GM10847 (cell line): ENCODE results near the gene USP40.

Experiments used
- POLR2A ChIP-seq: IDR thresholded peaks from 2 replicates; pipeline ENCODE4 v1.6.1; 2011; ENCODE audit not compliant: insufficient read length; ENCODE audit errors: extremely low read depth

Gene USP40

DNA sequence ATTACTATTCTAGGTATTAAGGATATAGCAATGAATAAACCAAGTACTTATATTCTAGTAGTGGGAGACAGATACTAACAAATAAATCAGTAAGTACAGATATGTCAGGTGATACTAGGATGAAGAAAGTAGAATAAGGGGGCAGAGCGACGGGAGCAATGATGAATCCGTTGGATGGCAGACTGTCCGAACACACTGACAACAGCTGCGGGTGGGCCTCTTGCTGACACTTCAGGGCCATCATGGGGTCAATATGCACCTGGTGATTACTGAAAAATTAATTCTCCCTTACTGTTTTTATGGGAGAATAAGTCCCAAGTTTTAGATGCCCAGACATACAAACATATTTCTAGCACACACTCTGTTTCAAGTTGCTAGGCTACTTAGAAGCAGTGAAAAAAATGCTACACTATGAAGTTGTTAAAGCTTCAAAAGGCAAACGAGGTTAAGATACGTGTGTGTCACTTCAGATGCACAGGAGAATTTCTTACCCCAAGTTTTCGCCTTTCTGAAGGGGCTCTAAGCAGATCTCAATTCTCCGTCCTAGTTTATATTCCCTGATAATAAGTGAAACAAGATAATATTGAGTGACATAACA lies 78.7 kb downstream of the USP40 start:
- no peak for TF ChIP-seq POLR2A

DNA sequence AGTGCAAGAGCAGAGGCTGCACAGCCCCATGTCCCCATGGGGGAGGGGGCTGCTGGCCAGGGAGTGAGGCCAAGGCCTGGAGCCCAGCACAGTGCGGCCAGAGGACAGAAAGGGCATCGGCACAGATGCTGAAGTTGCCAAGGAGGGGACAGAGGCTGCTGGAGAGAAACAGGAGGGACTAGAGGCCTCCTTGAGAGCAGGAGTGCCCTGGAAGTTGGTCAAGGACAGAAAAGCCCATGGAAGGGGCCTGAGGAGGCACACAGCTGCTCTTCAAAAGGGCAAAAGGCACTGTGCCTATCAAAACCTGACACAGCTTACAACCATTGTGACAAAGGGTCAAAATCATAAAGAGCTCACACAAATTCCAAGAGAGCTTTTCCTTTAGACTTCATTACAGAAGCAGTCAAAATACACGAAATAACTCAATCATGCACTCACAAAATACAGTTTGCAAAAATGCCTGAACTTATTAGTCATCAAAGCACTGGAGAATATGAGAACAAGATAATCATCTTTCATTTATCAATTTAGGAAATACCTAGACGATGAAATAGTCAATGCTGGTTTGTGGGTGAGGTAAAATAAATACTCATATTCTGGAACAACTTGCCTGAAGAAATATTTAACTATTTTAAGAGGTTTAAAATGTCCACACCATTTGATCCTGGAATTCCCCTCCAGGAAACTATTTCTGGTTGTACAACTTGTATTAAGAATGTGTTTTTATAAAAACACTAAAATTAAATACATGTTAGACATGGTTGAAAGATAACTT lies 79.6 kb downstream of the USP40 start:
- TF ChIP-seq POLR2A = no peak

DNA sequence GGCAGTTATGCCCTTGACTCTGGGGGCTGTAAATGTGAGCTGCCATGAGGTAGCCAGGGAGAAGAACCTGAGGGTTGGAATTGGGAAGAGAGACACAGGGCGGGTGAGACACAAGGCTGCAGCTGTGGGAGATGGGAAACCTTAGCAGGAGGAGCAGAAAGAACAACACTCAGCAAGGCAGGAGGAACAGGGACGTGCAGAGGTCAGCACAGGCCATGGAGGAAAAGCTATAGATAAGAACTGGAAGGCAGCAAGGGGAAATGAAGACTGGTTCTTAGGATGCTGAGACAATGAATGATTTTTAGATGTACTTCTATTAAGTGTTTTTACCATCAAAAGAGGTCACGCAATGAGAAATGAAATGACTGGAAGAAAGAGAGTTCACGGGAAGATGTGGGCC lies 80.2 kb downstream of the USP40 start:
- TF ChIP-seq POLR2A = no peak

DNA sequence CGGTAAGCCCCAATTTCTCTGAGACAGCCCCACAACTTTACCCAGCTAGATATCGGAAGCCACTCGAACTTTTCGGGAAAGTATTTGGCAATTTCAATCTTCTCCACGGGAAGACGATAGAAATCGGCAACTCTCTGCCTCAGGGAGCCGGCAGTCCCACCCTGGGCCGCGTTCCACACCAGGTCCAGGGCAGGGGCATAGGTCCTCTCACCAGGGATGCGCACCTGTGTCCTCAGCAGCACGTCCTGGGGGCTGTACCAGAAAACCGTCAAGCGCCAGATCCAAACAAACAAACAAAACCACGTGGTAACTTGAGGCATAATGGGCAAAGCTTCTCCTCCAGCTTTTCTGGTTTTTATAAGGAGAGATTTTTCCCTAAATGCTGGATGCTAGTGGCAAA lies 80.9 kb downstream of the USP40 start:
- no peak for TF ChIP-seq POLR2A

DNA sequence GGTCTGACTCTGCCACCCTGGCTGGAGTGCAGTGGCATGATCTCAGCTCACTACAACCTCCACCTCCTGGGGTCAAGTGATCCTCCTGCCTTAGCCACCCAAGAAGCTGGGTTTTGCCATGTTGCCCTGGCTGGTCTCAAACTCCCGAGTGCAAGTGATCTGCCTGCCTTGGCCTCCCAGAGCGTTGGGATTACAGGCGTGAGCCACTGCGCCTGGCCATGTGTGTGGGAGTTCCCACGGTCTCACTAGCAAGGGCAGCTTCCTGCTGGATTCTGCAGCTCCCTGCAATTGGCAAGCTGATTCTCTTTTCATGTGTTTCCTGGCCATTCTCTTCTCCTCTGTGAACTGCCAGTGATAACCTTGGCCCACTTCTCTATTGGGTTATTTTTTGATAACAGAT lies 84.0 kb downstream of the USP40 start:
- no peak for TF ChIP-seq POLR2A

DNA sequence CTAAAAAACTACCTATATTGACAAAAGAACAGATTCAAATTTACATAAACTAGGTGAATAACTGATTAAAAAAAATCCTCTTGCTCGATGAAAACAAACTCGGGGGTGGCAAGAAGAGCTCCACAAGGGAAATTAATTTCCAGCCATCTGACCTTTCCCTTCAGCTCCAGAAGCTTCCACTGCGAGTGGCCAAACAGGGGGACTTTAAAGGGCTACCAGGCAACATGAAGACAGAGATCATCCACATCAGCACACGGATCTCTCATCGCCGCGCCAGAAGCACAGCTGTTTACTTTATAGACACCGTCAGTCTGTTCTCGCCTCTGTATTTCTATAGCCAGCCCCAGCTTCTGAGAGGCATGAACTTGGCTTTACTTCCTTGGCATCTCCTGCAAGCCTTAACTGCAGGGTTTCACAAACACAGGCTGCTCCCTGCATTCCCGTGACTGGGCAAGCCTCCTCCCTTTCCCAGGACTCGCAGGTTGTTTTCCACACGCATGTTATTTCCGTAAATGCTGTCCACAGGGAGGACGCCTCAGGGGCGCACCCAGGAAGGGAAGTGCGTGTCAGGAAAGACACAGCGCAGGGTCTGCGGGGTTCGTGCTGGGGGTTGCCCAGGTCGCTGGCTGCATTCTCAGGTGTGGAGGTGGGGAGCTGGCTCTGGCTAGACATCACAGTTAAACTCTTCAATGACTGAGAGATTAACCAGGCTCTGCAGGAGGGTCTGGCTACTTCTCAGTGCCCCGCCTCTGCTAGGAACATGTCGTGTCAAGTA lies 85.0 kb downstream of the USP40 start:
- no peak for TF ChIP-seq POLR2A

DNA sequence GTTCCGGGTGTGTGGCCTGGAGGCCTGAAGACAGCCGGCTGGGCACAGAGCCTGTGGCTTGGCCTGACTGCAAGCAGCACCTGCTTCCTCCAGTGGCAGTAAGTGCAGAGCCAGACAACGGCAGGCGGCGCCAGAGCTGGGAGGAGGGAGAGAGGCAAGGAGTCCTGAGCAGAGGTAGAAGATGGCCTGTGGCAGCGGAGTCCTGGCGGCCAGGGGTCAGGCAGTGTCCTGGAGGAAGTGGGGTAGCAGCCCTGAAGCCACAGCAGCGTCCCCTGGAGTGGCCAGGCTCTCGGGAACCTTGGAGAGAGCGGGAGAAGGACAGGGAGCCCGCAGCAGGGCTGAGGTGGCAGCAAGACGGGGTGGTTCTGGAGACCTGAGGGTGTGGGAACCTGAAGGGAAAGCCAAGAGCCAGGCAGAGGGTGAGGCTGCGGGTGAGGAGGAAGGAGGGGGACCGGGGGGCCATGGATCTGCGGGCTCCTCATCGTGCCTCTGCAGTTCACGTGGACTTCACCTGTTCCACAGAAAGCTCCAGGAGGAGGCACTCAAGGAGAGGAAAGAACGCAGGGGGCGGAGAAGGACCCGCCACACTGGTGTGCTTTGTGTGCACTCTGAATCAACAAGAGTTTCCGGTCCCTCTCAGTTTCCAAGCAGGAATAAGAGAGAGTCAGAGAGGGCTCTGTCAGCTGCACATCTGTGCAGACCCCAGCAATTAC lies 85.9 kb downstream of the USP40 start:
- no peak for TF ChIP-seq POLR2A

DNA sequence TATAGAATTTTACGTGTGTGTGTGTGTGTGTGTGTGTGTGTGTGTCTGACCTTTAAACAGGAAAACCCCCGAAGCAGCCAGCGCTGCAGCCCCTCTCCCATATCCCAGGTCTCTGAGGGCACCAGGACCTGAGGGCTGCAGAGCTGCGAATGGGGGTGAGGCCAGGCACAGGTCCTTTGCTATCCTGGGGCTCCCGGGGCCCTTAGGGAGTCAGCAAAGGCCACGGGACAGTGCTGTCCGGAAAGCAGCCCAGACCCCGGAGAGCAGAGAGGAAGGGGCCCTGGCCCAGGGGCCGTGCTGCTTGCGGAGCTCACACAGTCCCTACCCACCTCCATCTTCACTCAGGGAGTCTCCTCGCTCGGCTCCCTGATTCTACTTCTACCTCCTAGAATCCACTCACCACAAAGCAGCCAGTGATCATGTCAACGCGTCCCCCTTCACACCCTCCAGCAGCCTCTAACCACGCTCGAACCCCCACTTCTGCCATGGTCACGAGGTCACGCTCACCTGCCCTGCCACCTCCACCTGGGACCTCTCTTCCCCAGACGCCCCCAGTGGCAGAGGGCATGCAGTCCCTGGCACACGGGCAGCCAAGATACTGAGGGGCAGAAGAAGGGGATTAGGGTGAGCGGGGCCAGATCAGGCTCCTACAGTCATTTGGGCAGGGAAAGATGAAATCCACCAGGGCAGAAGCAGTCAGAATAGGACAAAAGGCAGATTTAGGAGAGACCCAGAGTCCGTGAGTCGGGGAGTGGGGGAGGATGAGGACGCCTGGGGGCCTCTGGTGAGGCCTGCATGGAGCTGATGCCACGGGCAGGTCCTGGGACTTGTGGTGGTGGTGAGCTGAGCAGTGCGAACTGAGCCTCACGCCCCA lies 86.7 kb downstream of the USP40 start:
- no peak for TF ChIP-seq POLR2A

DNA sequence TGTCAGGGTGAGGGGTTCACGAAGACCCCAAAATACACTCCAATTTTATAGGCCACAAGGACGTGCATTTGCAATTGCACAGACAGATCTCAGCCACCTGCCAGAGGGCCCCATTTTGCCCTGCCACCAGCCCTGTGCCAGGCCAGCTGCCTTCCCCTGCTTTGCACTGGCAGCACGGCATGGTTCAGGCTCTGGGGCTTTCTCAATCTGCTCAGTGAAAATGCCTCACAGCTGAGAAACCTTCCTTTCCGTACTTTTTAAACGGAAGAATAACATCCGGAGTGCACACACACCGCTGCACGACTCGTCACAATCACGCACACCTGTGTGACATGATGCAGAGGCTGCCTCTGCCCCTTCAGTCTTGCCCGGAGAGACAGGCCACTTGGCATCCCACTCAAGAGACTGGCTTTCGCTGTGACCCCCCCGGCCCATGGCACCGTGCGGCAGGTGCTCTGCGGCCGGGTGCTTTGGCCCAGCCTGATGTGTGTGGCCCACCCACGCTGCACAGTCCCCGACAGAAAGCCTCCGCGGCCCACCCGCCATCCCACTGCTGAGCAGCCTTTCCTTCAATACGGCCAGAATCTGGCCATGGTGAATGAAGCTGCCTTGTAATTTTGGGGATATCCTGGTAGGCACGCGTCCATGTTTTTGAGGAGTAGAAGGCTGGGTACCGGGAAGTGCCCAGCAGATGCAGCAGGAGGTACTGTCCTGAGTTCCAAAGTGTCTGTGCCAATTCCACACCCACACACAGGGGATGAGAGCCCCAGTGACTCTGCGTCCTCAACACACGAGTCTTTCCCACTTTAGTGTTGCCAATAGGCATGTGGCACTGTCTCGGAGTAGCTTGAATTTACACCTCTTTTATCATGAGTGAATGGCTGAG lies 88.8 kb downstream of the USP40 start:
- no peak for TF ChIP-seq POLR2A

DNA sequence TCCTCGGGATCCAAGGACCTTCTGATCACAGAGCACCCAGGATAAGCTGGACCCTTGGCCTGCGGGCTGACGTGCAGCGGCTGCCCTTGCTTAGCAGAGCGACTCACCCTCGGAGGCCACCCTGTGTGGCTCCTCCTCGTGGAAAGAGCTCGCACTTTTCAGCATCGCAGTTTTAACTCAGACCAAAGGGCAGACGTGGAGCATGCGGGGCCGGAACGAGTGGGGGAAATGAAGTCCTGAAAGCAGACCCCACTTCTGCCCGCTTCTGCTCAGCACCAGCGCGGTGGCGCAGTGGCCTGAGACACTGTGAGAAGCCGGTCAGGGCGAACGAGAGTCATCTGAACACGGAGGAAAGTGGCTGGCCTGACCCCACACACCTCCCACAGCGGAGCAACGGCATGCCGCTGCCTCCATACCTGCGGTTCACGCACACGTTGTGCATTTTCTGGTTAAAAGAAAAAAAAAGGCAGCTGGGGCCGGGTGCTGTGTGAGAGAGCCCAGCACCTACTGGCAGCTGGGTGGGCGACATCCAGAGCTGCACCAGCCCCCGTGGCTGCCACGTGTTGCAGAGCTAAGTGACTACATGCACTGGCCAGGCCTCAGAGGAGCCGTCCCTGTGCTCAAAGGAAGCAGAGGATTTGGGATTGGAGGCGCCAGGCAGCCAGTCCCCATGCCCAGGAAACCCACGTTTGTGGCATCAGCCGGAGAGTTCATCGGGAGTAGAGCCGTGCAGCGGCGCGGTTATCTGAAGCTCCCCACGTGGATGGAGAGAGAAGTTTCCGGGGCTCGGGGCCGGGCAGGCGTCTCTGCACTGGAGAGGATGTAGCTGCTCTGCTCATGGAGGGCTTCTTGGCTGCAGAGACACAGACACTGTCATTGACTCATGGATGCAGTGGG lies 89.7 kb downstream of the USP40 start:
- TF ChIP-seq POLR2A = no peak

DNA sequence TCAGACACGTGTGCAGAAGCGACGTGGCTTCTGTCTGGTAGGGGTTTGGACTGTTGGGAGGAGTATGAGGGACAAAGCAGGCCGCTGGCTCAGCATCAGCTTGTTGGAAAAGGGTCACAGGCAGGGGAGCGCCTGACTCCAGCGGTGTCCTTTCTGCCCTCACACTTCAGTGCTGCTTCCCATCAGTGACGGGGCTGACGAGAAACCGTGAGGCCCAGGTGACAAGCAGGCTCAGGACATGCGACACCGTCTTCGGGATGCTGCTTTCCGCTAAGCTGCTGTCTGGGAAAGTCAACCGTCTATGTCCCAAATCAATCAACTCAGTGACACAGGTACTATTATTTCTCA lies 90.5 kb downstream of the USP40 start:
- no peak for TF ChIP-seq POLR2A

DNA sequence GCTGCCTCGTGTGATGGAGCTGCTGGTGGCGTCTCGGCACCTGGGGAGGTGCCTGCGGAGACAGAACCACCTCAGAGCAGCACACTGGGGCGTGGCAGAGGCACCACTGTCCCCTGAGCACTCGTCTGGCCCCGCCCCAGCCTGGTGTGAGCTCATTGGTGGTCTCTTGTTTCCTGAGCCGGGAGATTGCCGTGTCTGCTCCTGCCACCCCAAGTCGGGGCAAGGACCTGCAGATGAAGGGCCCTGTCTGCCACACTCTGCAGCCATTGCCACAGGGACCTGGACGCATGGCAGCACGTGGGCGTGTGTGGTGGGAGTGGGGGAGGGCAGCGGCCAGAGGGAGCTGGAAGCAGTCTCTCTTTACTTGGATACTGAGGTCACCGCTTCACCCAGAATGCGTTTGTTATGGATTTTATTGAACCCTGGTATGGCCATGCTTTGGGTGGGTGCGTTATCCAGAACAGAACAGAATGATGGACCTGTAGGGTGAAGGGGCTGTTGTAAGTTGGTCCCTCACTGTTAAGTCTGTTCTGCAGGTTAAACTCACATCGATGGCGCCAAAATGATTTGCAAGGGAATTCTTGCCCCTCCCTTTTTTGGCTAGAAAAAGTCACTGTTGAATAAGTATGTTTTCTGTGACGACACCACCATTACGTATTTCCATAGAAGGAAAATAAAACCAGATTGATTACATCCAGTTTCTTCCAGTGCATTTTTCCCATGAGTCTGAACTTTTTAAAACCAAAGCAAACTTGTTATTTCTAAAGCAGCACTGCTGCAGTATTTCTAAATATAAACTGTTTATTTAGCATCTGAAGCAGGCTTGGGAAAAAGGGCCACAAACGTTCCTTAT lies 92.0 kb downstream of the USP40 start:
- no peak for TF ChIP-seq POLR2A
